Esophagus muscularis mucosa (tissue), 4 donors: Measurements from ENCODE around the gene AP2B1. TPM values are rescaled to one million over a fixed set of nuclear protein-coding genes. Genes with fewer than 3 reads are reported as not detected.

Experiments
- DNase-seq: peaks from one replicate; pipeline ENCODE4 v3.0.0-alpha.2; 2017; ENCODE audit errors: extremely low spot score
- H3K27ac ChIP-seq, 4 donors: fragments of 200-600 bp; sonication (generic); replicated peaks in 1 of 4; 1 replicate in 3 of 4; 2 replicates in 1 of 4; pipeline ENCODE4 v1.5.1; 2016 to 2019; ENCODE audit warnings: mild to moderate bottlenecking in 1 of 4
- H3K27me3 ChIP-seq, 4 donors: fragments of 200-600 bp; sonication (generic); one replicate each; pipeline versions ENCODE4 v1.5.1 to v1.6.0; 2016 to 2019
- H3K36me3 ChIP-seq, 4 donors: fragments of 200-600 bp; sonication (generic); one replicate each; pipeline ENCODE4 v1.5.1; 2016 to 2019
- H3K4me1 ChIP-seq, 4 donors: fragments of 200-600 bp; sonication (generic); one replicate each; pipeline ENCODE4 v1.5.1; 2016 to 2019
- H3K4me3 ChIP-seq, 4 donors: fragments of 200-600 bp; sonication (generic); 1 replicate in 2 of 4; 2 replicates in 2 of 4; pipeline ENCODE4 v1.5.1; 2016 to 2019; ENCODE audit warnings: mild to moderate bottlenecking in 4 of 4, moderate library complexity in 1 of 4
- H3K9me3 ChIP-seq, 4 donors: fragments of 200-600 bp; sonication (generic); 1 replicate in 3 of 4; 2 replicates in 1 of 4; pipeline ENCODE4 v1.5.1; 2016 to 2019
- EP300 ChIP-seq: sonication (generic); formaldehyde crosslinking; IDR thresholded peaks from one replicate; pipeline ENCODE4 v1.6.1; 2017; ENCODE audit warnings: antibody characterized with exemption
- POLR2A ChIP-seq: fragments of 450-650 bp; IDR thresholded peaks from one replicate; pipeline ENCODE4 v1.6.1; 2017; ENCODE audit warnings: antibody characterized with exemption, moderate library complexity, mild to moderate bottlenecking, low read depth
- POLR2AphosphoS5 ChIP-seq, 2 donors: sonication (generic); formaldehyde crosslinking; IDR thresholded peaks; one replicate each; pipeline ENCODE4 v1.6.1; 2017; ENCODE audit warnings: antibody characterized with exemption in 2 of 2
- WGBS: methylation state at CpG from one replicate; pipeline ENCODE4 v1.1.5; 2018; 5-methylcytosine and 5-hydroxymethylcytosine counted together
- intact Hi-C: fragments of 100-400 bp; cut with DNase I; formaldehyde crosslinking; loops from one replicate; pipeline ENCODE4 v1.15.1; 2023
- total RNA-seq, 4 donors: library from RNA; depleted of rRNA; stranded (reverse); fragments of >200 nt; gene quantifications; one replicate each; pipeline versions ENCODE4 v1.1.0 to v1.2.1, GENCODE V29; 2016
- TF ChIP-seq, protein P1 (sequence below), 3 experiments: fragments of 200-600 bp in 2 of 3; fragments of 450-650 bp in 1 of 3; sonication (generic) in 2 of 3; IDR thresholded peaks; one replicate each; pipeline ENCODE4 v1.5.1; 2017 to 2019; ENCODE audit warnings: antibody characterized with exemption in 3 of 3, mild to moderate bottlenecking in 2 of 3, moderate library complexity in 1 of 3

The AP2B1 gene
- total RNA-seq, 4 donors from 2014 or later = 108 to 276 (median 155) TPM

DNA sequence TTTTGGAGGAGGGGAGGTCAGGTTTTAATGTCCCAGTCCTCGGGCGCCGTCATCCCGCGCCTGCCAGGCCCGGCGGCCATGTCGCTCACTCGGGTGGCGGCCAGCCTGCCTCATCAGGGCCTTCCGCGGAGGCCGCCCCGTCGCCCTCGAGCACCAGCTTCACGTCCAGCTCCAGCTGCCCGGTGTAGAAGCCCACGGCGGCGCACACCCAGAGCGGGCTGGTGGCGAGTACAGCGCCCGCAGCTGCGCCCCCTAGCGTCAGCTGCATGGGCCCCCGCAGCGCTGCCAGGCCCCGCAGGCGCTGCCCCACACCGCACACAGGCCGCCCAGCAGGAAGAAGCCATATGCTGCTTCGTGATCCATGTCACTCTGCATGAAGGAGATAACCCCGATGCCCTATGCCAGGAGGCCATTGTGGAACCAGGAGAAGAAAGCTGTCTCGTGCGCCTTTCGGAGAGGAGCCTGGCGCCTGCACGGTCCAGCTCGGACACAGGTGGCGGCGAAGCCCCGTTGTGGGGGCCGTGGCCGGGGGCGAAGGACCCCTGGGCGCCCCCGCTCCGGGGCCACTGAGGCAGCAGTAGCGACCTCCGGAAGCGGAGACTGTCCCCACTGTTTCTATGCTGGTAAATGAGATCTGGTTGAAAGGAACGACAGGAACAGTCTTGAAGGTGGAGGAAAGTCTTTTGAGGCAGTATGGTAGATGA, 9.6 kb downstream of the AP2B1 start:
- no peak for TF ChIP-seq POLR2AphosphoS5 (IDR thresholded peaks at IDR 0.05)
- TF ChIP-seq, protein P1, sequence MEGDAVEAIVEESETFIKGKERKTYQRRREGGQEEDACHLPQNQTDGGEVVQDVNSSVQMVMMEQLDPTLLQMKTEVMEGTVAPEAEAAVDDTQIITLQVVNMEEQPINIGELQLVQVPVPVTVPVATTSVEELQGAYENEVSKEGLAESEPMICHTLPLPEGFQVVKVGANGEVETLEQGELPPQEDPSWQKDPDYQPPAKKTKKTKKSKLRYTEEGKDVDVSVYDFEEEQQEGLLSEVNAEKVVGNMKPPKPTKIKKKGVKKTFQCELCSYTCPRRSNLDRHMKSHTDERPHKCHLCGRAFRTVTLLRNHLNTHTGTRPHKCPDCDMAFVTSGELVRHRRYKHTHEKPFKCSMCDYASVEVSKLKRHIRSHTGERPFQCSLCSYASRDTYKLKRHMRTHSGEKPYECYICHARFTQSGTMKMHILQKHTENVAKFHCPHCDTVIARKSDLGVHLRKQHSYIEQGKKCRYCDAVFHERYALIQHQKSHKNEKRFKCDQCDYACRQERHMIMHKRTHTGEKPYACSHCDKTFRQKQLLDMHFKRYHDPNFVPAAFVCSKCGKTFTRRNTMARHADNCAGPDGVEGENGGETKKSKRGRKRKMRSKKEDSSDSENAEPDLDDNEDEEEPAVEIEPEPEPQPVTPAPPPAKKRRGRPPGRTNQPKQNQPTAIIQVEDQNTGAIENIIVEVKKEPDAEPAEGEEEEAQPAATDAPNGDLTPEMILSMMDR (IDR thresholded peaks at IDR 0.05) = peak in 1 of 3 experiments; percentile 8
- no peak for TF ChIP-seq POLR2A
- intact Hi-C loops = no loop called here
- Histone ChIP-seq H3K27me3 (no peaks in the 10 kb centered on the region), H3K4me3 (no peak overlapping the region), H3K4me1 (peaks cover 13 to 42% (median 18%) of the 10 kb centered on the region in 4 donors), H3K36me3 (peaks cover 30 to 77% (median 70%) of the 10 kb centered on the region in 4 donors), H3K27ac (no peak overlapping the region), H3K9me3 (no peaks in the 10 kb centered on the region)
- no peak for DNase-seq
- 89% methylated on average over 32 of the region's 54 CpGs for WGBS

DNA sequence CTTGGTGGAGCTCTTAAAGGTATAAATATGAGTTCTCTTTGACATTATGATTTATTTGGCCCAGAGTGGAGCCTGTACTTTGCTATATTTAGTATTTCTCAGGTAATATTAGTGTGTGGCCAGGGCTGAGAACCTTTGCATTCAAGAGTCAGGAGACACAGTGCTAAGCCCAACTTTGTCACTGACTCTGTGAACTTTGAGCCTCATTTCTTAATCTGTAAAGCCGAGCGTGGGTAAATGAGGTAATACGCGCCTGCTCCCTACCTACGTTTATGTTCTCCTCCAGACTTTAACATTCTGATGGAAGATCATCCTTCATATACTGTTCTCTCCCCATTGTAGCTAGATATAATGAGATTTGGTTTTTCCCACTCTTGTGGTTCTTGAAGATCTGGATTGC, 10.5 kb downstream of the AP2B1 start:
- Histone ChIP-seq H3K27ac (no peak overlapping the region), H3K4me3 (no peak overlapping the region), H3K9me3 (no peaks in the 10 kb centered on the region), H3K4me1 (peaks cover 9 to 33% (median 12%) of the 10 kb centered on the region in 4 donors), H3K27me3 (no peaks in the 10 kb centered on the region), H3K36me3 (peaks cover 30 to 86% (median 79%) of the 10 kb centered on the region in 4 donors)
- TF ChIP-seq EP300 (no peak), POLR2AphosphoS5 (IDR thresholded peaks at IDR 0.05) (no peak), POLR2A (no peak)
- TF ChIP-seq, protein P1 (IDR thresholded peaks at IDR 0.05) = no peak
- intact Hi-C loops = no loop called here
- WGBS = 74% methylated on average over 5 of the region's 5 CpGs
- no peak for DNase-seq

DNA sequence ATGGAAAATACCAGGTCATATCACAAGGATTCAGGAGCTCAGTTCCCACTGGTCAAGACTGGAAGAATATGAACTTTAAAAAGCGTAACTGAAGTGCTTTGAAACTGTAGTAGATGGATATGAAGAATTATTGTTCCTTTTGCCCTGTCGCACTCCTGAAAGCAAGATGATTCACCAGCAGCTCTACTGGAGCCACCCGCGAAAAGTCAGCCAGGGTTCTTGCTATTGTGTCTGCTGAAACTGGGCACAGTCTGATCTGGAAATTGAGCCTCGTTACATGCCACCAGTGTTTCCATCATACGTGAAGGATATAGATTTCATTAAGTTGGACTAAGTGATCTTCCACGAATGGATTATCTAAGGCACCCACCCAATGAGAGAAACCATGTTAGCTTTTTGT, 16.6 kb downstream of the AP2B1 start:
- Histone ChIP-seq H3K36me3 (peaks cover 32 to 98% (median 85%) of the 10 kb centered on the region in 4 donors), H3K27ac (no peak overlapping the region), H3K4me1 (peaks cover 4 to 35% (median 29%) of the 10 kb centered on the region in 4 donors), H3K4me3 (no peak overlapping the region), H3K27me3 (no peaks in the 10 kb centered on the region), H3K9me3 (no peaks in the 10 kb centered on the region)
- DNase-seq = no peak
- 89% methylated on average over 7 of the region's 7 CpGs for WGBS
- TF ChIP-seq, protein P1 (IDR thresholded peaks at IDR 0.05) = no peak
- TF ChIP-seq POLR2A (no peak), POLR2AphosphoS5 (IDR thresholded peaks at IDR 0.05) (no peak), EP300 (no peak)
- intact Hi-C loops = no loop called here

DNA sequence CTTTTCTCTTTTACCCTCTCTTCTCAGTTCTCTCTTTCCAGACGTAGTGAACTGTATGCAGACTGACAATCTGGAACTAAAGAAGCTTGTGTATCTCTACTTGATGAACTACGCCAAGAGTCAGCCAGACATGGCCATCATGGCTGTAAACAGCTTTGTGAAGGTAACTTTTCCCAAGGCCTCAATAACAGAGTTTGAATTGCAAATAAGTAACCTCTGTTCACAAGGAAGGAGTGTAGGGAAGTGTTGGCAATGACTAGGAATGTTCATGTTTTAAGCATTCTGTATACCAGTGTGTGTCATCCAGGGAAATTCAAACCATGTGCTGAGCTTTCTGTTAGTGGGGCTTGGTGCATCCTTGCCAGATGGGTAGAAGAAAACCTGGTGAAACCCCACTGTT, 18.6 kb downstream of the AP2B1 start:
- no peak overlapping the region for H3K4me3 ChIP-seq
- TF ChIP-seq POLR2AphosphoS5 (IDR thresholded peaks at IDR 0.05) = no peak
- no peak for TF ChIP-seq POLR2A
- TF ChIP-seq EP300 = no peak
- TF ChIP-seq, protein P1 (IDR thresholded peaks at IDR 0.05) = no peak
- peaks cover 0 to 52% (median 43%) of the 10 kb centered on the region in 4 donors for H3K4me1 ChIP-seq
- DNase-seq = no peak
- intact Hi-C loops = no loop called here
- no peaks in the 10 kb centered on the region for H3K27me3 ChIP-seq
- whole genome bisulfite sequencing = 90% methylated on average over 2 of the region's 2 CpGs
- no peaks in the 10 kb centered on the region for H3K9me3 ChIP-seq
- peak overlapping the region; percentile 44 to 60 (median 51) for H3K27ac ChIP-seq
- peaks cover 35 to 98% (median 85%) of the 10 kb centered on the region in 4 donors for H3K36me3 ChIP-seq
